SK-N-MC (cell line): Measurements from ENCODE around the gene PAK5.

ENCODE experiments used
- EZH2 ChIP-seq: fragments of 200-600 bp; sonication (generic); IDR thresholded peaks from one replicate; pipeline ENCODE4 v1.6.1; 2017; ENCODE audit warnings: antibody characterized with exemption
- FOXP2 ChIP-seq: optimal IDR thresholded peaks from 2 replicates; pipeline ENCODE3; 2011; ENCODE audit warnings: mild to moderate bottlenecking, moderate library complexity; ENCODE audit not compliant: insufficient read depth; ENCODE audit errors: extremely low read length, control extremely low read depth
- POLR2AphosphoS5 ChIP-seq: IDR thresholded peaks from 2 replicates; pipeline ENCODE4 v1.6.1; 2012; ENCODE audit warnings: mild to moderate bottlenecking, low read depth, low read length, borderline replicate concordance

- no peak for TF ChIP-seq EZH2
- no peak for TF ChIP-seq POLR2AphosphoS5
- no peak for TF ChIP-seq FOXP2
Observed at GRCh38 chr20:9574776-9575175, 264.1 kb downstream of the PAK5 start.
